IMR-90 (cell line): ENCODE results near the gene IL18.

ENCODE experiments used
- POLR2A ChIP-seq: IDR thresholded peaks from 2 replicates; pipeline ENCODE4 v1.6.1; 2012; ENCODE audit warnings: mild to moderate bottlenecking, low read depth, low read length
- TF ChIP-seq, protein P1 (sequence below): conservative IDR thresholded peaks from 2 replicates; pipeline ENCODE4 v1.5.1; 2012; ENCODE audit warnings: mild to moderate bottlenecking, low read depth, low read length, improper control_type of control experiment

DNA sequence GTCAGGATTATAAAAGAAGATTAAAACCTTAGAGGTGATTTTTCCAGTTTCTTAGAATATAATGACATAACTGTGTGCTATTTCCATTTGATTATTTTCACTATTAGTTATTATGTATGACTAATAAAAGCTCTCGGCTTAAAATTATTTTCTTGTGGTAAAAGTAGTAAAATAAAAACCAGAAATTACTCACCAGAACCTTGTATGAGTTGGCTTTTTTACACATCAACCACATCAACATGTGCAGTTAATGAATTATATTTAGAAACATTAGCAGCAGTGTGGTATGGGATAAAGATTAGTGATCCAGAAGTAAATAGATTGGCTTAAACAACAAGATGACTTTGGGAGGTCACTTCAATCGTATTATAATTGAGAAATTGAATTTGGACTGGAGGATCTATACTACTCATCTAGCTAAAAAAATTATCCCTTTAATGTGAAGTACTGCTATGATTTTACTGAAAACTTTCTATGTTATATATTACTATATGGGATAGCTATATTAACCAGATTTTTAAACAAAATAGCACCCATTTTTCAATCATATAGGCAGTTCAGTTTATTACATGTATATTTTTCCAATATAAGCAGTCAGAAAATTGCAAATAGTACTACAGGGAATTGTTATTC, 8.6 kb upstream of the IL18 start:
- TF ChIP-seq, protein P1, sequence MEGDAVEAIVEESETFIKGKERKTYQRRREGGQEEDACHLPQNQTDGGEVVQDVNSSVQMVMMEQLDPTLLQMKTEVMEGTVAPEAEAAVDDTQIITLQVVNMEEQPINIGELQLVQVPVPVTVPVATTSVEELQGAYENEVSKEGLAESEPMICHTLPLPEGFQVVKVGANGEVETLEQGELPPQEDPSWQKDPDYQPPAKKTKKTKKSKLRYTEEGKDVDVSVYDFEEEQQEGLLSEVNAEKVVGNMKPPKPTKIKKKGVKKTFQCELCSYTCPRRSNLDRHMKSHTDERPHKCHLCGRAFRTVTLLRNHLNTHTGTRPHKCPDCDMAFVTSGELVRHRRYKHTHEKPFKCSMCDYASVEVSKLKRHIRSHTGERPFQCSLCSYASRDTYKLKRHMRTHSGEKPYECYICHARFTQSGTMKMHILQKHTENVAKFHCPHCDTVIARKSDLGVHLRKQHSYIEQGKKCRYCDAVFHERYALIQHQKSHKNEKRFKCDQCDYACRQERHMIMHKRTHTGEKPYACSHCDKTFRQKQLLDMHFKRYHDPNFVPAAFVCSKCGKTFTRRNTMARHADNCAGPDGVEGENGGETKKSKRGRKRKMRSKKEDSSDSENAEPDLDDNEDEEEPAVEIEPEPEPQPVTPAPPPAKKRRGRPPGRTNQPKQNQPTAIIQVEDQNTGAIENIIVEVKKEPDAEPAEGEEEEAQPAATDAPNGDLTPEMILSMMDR, result no peak
- no peak for TF ChIP-seq POLR2A
